Aortic smooth muscle cell (primary cell): ENCODE results near the gene F3. TPM values are rescaled to one million over a fixed set of nuclear protein-coding genes. Genes with fewer than 3 reads are reported as not detected.

ENCODE experiments used
- total RNA-seq: library from RNA; depleted of rRNA; stranded (reverse); fragments of >200 nt; gene quantifications from 2 replicates; pipeline ENCODE4 v1.2.3, GENCODE V29; 2014

F3 gene
- 0.92 and 3.4 TPM in 2 replicates for total RNA-seq

DNA sequence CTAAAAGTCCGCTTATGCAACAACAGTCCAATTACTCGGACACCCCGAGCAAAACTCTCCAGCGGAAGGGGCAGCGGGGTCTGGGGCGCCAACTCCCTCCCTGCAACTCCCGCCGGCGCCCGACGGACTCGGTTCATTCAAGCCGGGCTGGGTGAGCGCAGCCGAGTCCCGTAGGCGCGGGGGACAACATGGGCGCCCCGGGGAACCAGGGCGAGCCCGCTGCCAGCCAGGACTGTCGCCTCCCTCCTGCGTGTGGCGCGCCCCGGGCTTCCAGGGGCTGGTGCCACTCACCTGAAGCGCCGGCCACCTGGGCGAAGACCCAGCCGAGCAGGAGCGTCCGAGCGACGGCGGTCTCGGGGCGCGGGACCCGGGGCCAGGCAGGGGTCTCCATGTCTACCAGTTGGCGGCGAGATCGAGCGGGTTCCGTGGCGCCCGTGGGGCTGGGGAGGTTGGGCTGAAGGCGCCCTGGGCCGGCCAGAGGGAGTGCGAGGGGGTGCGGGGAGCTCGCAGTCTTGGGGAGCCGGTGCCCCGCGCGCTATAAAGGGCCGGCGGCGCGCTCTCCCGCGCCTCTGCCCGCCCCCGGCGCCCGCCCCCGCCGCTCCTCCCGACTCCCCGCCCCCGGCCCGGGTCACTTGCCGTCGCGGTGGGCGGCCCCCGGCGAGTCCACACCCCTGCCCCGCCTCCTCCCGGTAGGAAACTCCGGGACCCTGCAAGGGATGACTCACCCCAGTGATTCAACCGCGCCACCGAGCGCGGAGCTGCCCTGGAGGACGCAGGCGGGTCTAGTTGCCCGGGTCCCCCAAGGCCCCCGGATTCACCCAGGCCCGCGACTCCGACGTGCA, at the start of gene F3:
Gene F3 (minus strand): TSS at position 514 of the 842 bp plus-strand sequence. CDS start 123 bp downstream, at position 391.

Other genes starting within 250 kb of the F3 start
- 40.8 and 41.2 TPM in 2 replicates for gene ABCD3, start 123.4 kb downstream of the F3 start, total RNA-seq